H1 (cell line): Measurements from ENCODE around the gene C2CD4D. TPM values are rescaled to one million over a fixed set of nuclear protein-coding genes. Genes with fewer than 3 reads are reported as not detected.
A peak's percentile ranks its signal among the peaks of the same experiment; 100 is the strongest.

ENCODE experiments used
- CTCF ChIA-PET: fragments of 300-600 bp; sonication (Branson Sonifier 250); formaldehyde crosslinking; loops from one replicate; lab custom pipeline; 2021; ENCODE audit not compliant: partially characterized antibody; lab: Charles Lee
- POLR2A ChIA-PET: fragments of 300-600 bp; sonication (Branson Sonifier 250); formaldehyde crosslinking; loops from one replicate; lab custom pipeline; 2021; ENCODE audit warnings: inconsistent platforms; ENCODE audit not compliant: partially characterized antibody; lab: Charles Lee
- DNase-seq, 2 experiments: peaks; one replicate each; pipeline versions ENCODE4 v3.0.0 to v3.0.0-alpha.2; 2010 to 2022; ENCODE audit warnings: low spot score in 2 of 2, low read depth in 1 of 2, mixed read lengths in 1 of 2
- FAIRE-seq: peaks from 2 replicates; lab custom pipeline; 2011; peaks lifted over from hg19 to GRCh38; lab: Jason Lieb, UNC
- H2AFZ ChIP-seq: 2 replicates; pipeline ENCODE4 v1.8.1; 2012; ENCODE audit warnings: low read length, inconsistent platforms
- H2AK5ac ChIP-seq: 2 replicates; pipeline ENCODE4 v1.6.1; 2013; ENCODE audit warnings: low read depth, low read length
- H2BK120ac ChIP-seq: replicated peaks from 2 replicates; pipeline ENCODE3; 2013; ENCODE audit warnings: low read depth, low read length, inconsistent platforms
- H2BK12ac ChIP-seq: 2 replicates; pipeline ENCODE4 v1.6.1; 2013; ENCODE audit warnings: low read depth, low read length
- H2BK15ac ChIP-seq: 2 replicates; pipeline ENCODE4 v1.6.1; 2013; ENCODE audit warnings: low read length
- H2BK20ac ChIP-seq: 2 replicates; pipeline ENCODE4 v1.6.1; 2013; ENCODE audit warnings: low read length
- H2BK5ac ChIP-seq: 2 replicates; pipeline ENCODE4 v1.6.1; 2013; ENCODE audit warnings: low read depth, low read length
- H3K14ac ChIP-seq: 2 replicates; pipeline ENCODE4 v1.6.1; 2013; ENCODE audit warnings: inconsistent platforms; ENCODE audit not compliant: insufficient read length
- H3K18ac ChIP-seq: 2 replicates; pipeline ENCODE4 v1.6.1; 2013; ENCODE audit warnings: low read length; ENCODE audit errors: extremely low read depth
- H3K23ac ChIP-seq: 2 replicates; pipeline ENCODE4 v1.6.1; 2013; ENCODE audit warnings: inconsistent platforms; ENCODE audit not compliant: insufficient read length
- H3K23me2 ChIP-seq: 2 replicates; pipeline ENCODE4 v1.6.1; 2013; ENCODE audit warnings: low read depth, low read length
- H3K27ac ChIP-seq: 2 replicates; pipeline ENCODE4 v1.6.1; 2011; ENCODE audit warnings: low read depth, low read length, inconsistent platforms
- H3K27me3 ChIP-seq, 4 experiments: replicated peaks in 1 of 4; 1 replicate in 1 of 4; 2 replicates in 3 of 4; pipeline versions ENCODE4 v1.6.1 to v1.8.1; 2011 to 2013; ENCODE audit warnings: low read length in 3 of 4, mild to moderate bottlenecking in 3 of 4, inconsistent platforms in 2 of 4, mixed read lengths in 2 of 4, moderate library complexity in 1 of 4; ENCODE audit not compliant: control insufficient read depth in 3 of 4, insufficient read depth in 3 of 4; ENCODE audit errors: extremely low read depth in 1 of 4
- H3K36me3 ChIP-seq, 4 experiments: 2 replicates each; pipeline versions ENCODE4 v1.6.1 to v1.8.1; 2011 to 2013; ENCODE audit warnings: mild to moderate bottlenecking in 4 of 4, low read length in 3 of 4, moderate library complexity in 2 of 4, control low read depth in 1 of 4, inconsistent platforms in 1 of 4; ENCODE audit not compliant: insufficient read depth in 4 of 4, control insufficient read depth in 2 of 4
- H3K4ac ChIP-seq: replicated peaks from 2 replicates; pipeline ENCODE3; 2013; ENCODE audit warnings: low read length, low read depth, mixed read lengths, inconsistent platforms; ENCODE audit not compliant: insufficient read length
- H3K4me1 ChIP-seq, 4 experiments: replicated peaks in 1 of 4; 1 replicate in 1 of 4; 2 replicates in 3 of 4; pipeline versions ENCODE4 v1.6.1 to v1.8.1; 2011 to 2013; ENCODE audit warnings: low read length in 3 of 4, inconsistent platforms in 2 of 4, mixed read lengths in 1 of 4; ENCODE audit not compliant: insufficient read depth in 4 of 4, control insufficient read depth in 3 of 4
- H3K4me2 ChIP-seq, 2 experiments: 2 replicates each; pipeline versions ENCODE4 v1.6.1 to v1.8.1; 2011 to 2013; ENCODE audit warnings: low read depth in 2 of 2, low read length in 2 of 2, control low read depth in 1 of 2, inconsistent platforms in 1 of 2, mild to moderate bottlenecking in 1 of 2; ENCODE audit not compliant: insufficient read depth in 1 of 2
- H3K4me3 ChIP-seq, 4 experiments: fragments of 200-600, 300-600 bp in 1 of 4; sonication (generic), shearing (Covaris generic), sonication (Bioruptor Twin) in 1 of 4; 2 replicates each; pipeline versions ENCODE4 v1.5.1 to v1.8.1; 2011 to 2016; ENCODE audit warnings: low read length in 4 of 4, low read depth in 3 of 4, control low read depth in 2 of 4, inconsistent platforms in 2 of 4, mild to moderate bottlenecking in 2 of 4, mixed read lengths in 1 of 4, moderate library complexity in 1 of 4; ENCODE audit not compliant: insufficient read depth in 2 of 4; ENCODE audit errors: extremely low read depth in 1 of 4
- H3K56ac ChIP-seq: replicated peaks from 2 replicates; pipeline ENCODE3; 2013; ENCODE audit warnings: low read depth, mild to moderate bottlenecking, mixed read lengths, low read length, inconsistent platforms; ENCODE audit not compliant: insufficient read length
- H3K79me1 ChIP-seq: 2 replicates; pipeline ENCODE4 v1.6.1; 2013; ENCODE audit warnings: low read depth, low read length, control low read depth
- H3K79me2 ChIP-seq, 2 experiments: 2 replicates each; pipeline versions ENCODE4 v1.6.1 to v1.8.1; 2012 to 2013; ENCODE audit warnings: low read length in 2 of 2, mild to moderate bottlenecking in 2 of 2, inconsistent platforms in 1 of 2; ENCODE audit not compliant: insufficient read depth in 2 of 2, control insufficient read depth in 1 of 2
- H3K9ac ChIP-seq, 4 experiments: replicated peaks in 1 of 4; 1 replicate in 1 of 4; 2 replicates in 3 of 4; pipeline versions ENCODE4 v1.6.1 to v1.8.1; 2011 to 2013; ENCODE audit warnings: low read depth in 3 of 4, low read length in 3 of 4, control low read depth in 2 of 4, mild to moderate bottlenecking in 2 of 4, moderate library complexity in 2 of 4, inconsistent platforms in 1 of 4; ENCODE audit errors: extremely low read depth in 1 of 4
- H3K9me3 ChIP-seq, 2 experiments: 2 replicates each; pipeline versions ENCODE4 v1.6.1 to v1.8.1; 2012 to 2013; ENCODE audit warnings: mild to moderate bottlenecking in 2 of 2, moderate library complexity in 2 of 2, control low read depth in 1 of 2, inconsistent platforms in 1 of 2, low read depth in 1 of 2, low read length in 1 of 2, mixed read lengths in 1 of 2; ENCODE audit not compliant: insufficient read depth in 2 of 2
- H4K20me1 ChIP-seq, 2 experiments: replicated peaks in 1 of 2; 2 replicates each; pipeline versions ENCODE3 to v1.8.1; 2011 to 2013; ENCODE audit warnings: inconsistent platforms in 2 of 2, low read length in 2 of 2, mild to moderate bottlenecking in 1 of 2; ENCODE audit not compliant: insufficient read depth in 2 of 2, control insufficient read depth in 1 of 2
- H4K5ac ChIP-seq: 2 replicates; pipeline ENCODE4 v1.6.1; 2013; ENCODE audit warnings: low read length, low read depth, mixed read lengths, inconsistent platforms; ENCODE audit not compliant: insufficient read length
- H4K8ac ChIP-seq: 2 replicates; pipeline ENCODE4 v1.8.0; 2013; ENCODE audit warnings: mild to moderate bottlenecking, moderate library complexity, low read length, inconsistent platforms; ENCODE audit not compliant: insufficient read depth; ENCODE audit errors: extremely low read depth
- H4K91ac ChIP-seq: replicated peaks from 2 replicates; pipeline ENCODE3; 2013; ENCODE audit warnings: low read length, mixed read lengths, inconsistent platforms; ENCODE audit not compliant: insufficient read length
- CEBPB ChIP-seq: IDR thresholded peaks from 2 replicates; pipeline ENCODE4 v1.6.1; 2012; ENCODE audit warnings: low read depth, low read length
- E2F6 ChIP-seq: IDR thresholded peaks from 2 replicates; pipeline ENCODE4 v1.6.1; 2012; ENCODE audit warnings: inconsistent platforms
- GABPA ChIP-seq: IDR thresholded peaks from 2 replicates; pipeline ENCODE4 v1.6.1; 2011; ENCODE audit warnings: mild to moderate bottlenecking, low read length, moderate library complexity, borderline replicate concordance; ENCODE audit not compliant: insufficient read depth
- GTF2F1 ChIP-seq: IDR thresholded peaks from 2 replicates; pipeline ENCODE4 v1.6.1; 2012; ENCODE audit warnings: low read depth, low read length, improper control_type of control experiment, borderline replicate concordance
- KDM4A ChIP-seq: IDR thresholded peaks from one replicate; pipeline ENCODE4 v1.7.1; 2012; ENCODE audit warnings: low read depth, mild to moderate bottlenecking, moderate library complexity, low read length, inconsistent platforms; ENCODE audit not compliant: severe bottlenecking
- MAFK ChIP-seq: IDR thresholded peaks from 2 replicates; pipeline ENCODE4 v1.6.1; 2012; ENCODE audit warnings: low read depth, mild to moderate bottlenecking, improper control_type of control experiment, low read length
- PHF8 ChIP-seq: fragments of 200-600 bp; sonication (generic); conservative IDR thresholded peaks from 2 replicates; pipeline ENCODE4 v1.7.1; 2012; ENCODE audit warnings: low read depth, mild to moderate bottlenecking, inconsistent platforms, low read length, moderate library complexity
- POLR2AphosphoS5 ChIP-seq: IDR thresholded peaks from 2 replicates; pipeline ENCODE4 v1.6.1; 2011; ENCODE audit warnings: low read depth, low read length
- RNF2 ChIP-seq: fragments of 200-900, 300-1000 bp; sonication (generic); IDR thresholded peaks from 2 replicates; pipeline ENCODE4 v1.7.1; 2016; ENCODE audit warnings: borderline replicate concordance, low read depth, mild to moderate bottlenecking, antibody characterized with exemption, low read length; ENCODE audit not compliant: poor library complexity, severe bottlenecking; ENCODE audit errors: missing control alignments
- SP4 ChIP-seq: IDR thresholded peaks from 2 replicates; pipeline ENCODE4 v1.6.1; 2012; ENCODE audit warnings: low read length, inconsistent platforms
- WGBS, 2 experiments: shearing (Covaris generic) in 1 of 2; methylation state at CpG; one replicate each; pipeline versions ENCODE4 v1.1.6 to v1.1.7; 2013 to 2015; ENCODE audit warnings: low lambda C conversion rate in 2 of 2, mixed read lengths in 2 of 2, inconsistent platforms in 1 of 2, low coverage in 1 of 2, missing lambda C conversion rate in 1 of 2; ENCODE audit not compliant: insufficient replicate concordance in 2 of 2, insufficient coverage in 1 of 2, insufficient read length in 1 of 2; ENCODE audit errors: extremely low coverage in 1 of 2, missing lambda C conversion rate in 1 of 2; 5-methylcytosine and 5-hydroxymethylcytosine counted together
- polyA plus RNA-seq, 7 experiments: library from polyadenylated mRNA; depleted of rRNA in 3 of 7; stranded (reverse) in 5 of 7; unstranded in 2 of 7; fragments of >200 nt in 5 of 7; fragments of 200-250 nt in 2 of 7; gene quantifications; 1 replicate in 5 of 7; 2 replicates in 1 of 7; 4 replicates in 1 of 7; pipeline versions ENCODE4 v1.2.1 to v1.2.3, GENCODE V29; 2011 to 2013; ENCODE audit warnings: missing spikeins in 2 of 7, mixed read lengths in 2 of 7
- total RNA-seq: library from RNA; stranded (reverse); fragmentation: NEBNext Ultra II Directional; extraction: Animal tissue kit (Norgen Biotek cat#: 25700); gene quantifications from 2 replicates; pipeline ENCODE4 v1.2.1, GENCODE V29; 2021

C2CD4D gene
- total and polyA plus RNA-seq, 2 of the 8 experiments (the other 6 are each of a cell fraction or from before 2014, with no cell fraction given): 0.41 to 0.71 TPM

DNA sequence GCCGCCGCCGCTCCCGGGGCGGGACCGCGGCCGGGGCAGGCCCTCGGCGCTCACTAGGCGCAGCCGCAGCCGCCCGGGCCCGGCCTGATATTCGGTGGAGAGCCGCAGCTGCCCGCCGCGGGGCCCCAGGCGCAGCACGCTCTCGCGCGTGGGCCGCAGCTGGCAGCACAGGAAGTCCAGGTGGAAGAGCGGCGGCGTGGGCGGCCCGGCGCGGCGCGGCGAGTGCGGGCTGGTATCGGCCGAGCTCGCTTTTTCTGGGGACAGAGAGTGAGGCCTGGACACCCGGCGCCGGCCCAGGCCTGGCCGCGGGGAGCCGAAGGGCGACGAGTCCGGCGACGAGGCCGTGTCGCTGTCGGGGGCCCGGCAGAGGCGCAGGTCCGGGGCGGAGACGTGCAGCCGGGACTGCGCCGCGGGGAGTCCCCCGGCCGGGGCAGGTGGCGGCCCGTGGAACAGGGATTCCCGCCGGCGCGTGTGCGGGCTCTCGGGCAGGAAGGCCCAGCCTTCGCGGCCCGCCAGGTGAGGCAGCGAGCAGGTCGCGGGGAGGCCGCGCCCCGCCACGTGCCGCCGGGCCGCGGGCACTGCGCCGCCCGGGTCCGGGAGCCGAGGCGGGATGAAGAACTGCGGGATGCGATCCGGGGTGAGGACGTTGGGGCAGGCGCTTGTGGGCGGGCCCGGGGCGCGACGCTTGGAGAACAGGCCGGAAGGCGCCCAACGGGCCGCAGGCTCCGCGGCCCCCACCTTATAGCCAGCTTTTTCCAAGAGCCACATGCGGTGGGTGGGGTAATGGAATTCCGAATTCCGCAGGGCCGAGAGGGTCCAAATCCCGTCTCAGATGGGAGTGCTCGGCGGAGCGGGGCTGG, 1.2 kb downstream of the C2CD4D start:
- H3K4me3 ChIP-seq: peak overlapping the region; percentile 43 to 69 (median 54)
- no peak overlapping the region for H4K5ac ChIP-seq
- DNase-seq: peak in 1 of 2 experiments; percentile 72
- H3K18ac ChIP-seq: peak overlapping the region; percentile 48
- H3K56ac ChIP-seq: no peak overlapping the region
- H3K4ac ChIP-seq: no peak overlapping the region
- 2% methylated on average over 63 of the region's 117 CpGs; no CpG with 5 or more reads in 1 of the 2 experiments for WGBS, 2 experiments
- H2AK5ac ChIP-seq: no peak overlapping the region
- no peak overlapping the region for H2BK20ac ChIP-seq
- no peak overlapping the region for H2AFZ ChIP-seq
- FAIRE-seq: no peak
- no peaks in the 10 kb centered on the region for H4K20me1 ChIP-seq
- peaks cover 4 to 17% (median 9%) of the 10 kb centered on the region in 4 experiments for H3K4me1 ChIP-seq
- H3K27me3 ChIP-seq: peaks cover 10 to 24% (median 21%) of the 10 kb centered on the region in 4 experiments
- H2BK12ac ChIP-seq: no peak overlapping the region
- no peaks in the 10 kb centered on the region for H3K79me2 ChIP-seq
- H4K8ac ChIP-seq: peak overlapping the region; percentile 74; the same call in 1 of the 2 replicates
- no peak overlapping the region for H3K23ac ChIP-seq
- peak overlapping the region in 3 of 4 experiments; percentile 8 to 79 (median 18); a peak in 5 of 7 replicates for H3K9ac ChIP-seq
- H3K36me3 ChIP-seq: no peaks in the 10 kb centered on the region
- no peak overlapping the region for H3K27ac ChIP-seq
- no peak overlapping the region for H2BK15ac ChIP-seq
- CTCF ChIA-PET: interaction anchor here (1.2 to 2.2 kb wide), 3 partner anchors 70 to 163 kb away, joined by 3 to 6 read pairs (median 5); no protein-coding TSS in a partner anchor
- H2BK5ac ChIP-seq: no peak overlapping the region
- no peaks in the 10 kb centered on the region for H3K9me3 ChIP-seq
- H3K79me1 ChIP-seq: no peaks in the 10 kb centered on the region
- peaks cover 23% of the 10 kb centered on the region for H3K23me2 ChIP-seq
- POLR2A ChIA-PET: interaction anchor here (0.7 to 5.0 kb wide), 18 partner anchors 8 to 298 kb away, joined by 3 to 20 read pairs (median 4); partner anchors contain the start of genes TDRKH and THEM5
- H3K14ac ChIP-seq: no peak overlapping the region
- peak overlapping the region; percentile 77 to 93 for H3K4me2 ChIP-seq
- H4K91ac ChIP-seq: peak overlapping the region; percentile 61
- no peak overlapping the region for H2BK120ac ChIP-seq
- TF ChIP-seq GABPA (no peak; the same call in 1 of the 2 replicates), GTF2F1 (peak; percentile 21; the same call in 1 of the 2 replicates), PHF8 (peak; percentile 56; the same call in 1 of the 2 replicates), E2F6 (peak; percentile 86), POLR2AphosphoS5 (no peak), SP4 (no peak), KDM4A (peak; percentile 93), RNF2 (peak; percentile 6), MAFK (no peak), CEBPB (no peak)
